ENCODE measurements around the gene CYB5R4.
"Not testable (repeated sequence)": the region's sequence is repeated elsewhere in the genome, so short reads cannot be mapped to it uniquely, and the experiment has no call there.

CYB5R4 gene

DNA sequence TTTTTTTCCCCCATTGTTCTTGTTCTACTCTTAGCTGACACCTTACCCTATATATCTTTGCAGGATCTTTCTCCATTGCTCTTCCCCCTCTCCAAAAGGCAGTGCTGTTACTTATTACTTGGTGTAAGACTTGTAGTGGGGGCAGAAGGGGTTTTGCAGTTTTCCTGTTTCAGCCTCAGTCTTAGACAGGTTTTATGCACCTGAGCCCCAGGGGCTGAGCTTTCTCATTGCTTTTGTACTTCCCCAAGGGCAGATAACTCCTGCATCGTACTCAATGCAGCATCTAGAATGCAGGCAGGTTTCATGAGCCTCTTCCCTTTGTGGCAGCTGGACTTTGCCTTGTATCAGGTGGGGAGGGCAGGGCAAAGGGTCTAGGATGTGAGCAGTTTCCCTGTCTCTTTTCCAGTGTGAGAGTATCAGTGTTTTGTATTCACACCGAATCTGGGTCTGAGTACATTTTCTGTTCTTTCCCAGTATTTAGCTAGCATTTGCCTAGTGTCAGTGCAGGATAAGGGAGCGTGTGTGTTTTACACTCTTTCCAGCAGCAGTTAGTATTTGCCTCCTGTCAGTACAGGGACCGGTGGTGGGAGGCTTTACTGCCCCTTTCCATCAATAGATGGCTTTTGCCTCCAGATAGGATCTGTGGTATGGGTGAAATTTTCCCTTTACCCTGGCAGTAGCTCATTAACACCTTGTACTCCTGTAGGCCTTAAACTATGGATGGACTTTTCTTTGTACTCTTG lies 19.6 kb downstream of the CYB5R4 start:
- Histone ChIP-seq H3K9me3 (ENCODE audit: control insufficient read depth in 5 of 5, low read length in 5 of 5) (no peaks in the 10 kb centered on the region), H3K27me3 (ENCODE audit: control insufficient read depth in 5 of 5, insufficient read depth in 4 of 5, low read length in 5 of 5) (no peaks in the 10 kb centered on the region), H3K27ac (ENCODE audit: low read depth, low read length) (no peak overlapping the region), H3K9ac (ENCODE audit: low read length in 5 of 5) (no peak overlapping the region), H3K4me1 (ENCODE audit: control insufficient read depth in 5 of 5, insufficient read depth in 5 of 5, low read length in 5 of 5) (peaks cover 0 to 4% (median 0%) of the 10 kb centered on the region in 5 donors), H3K36me3 (ENCODE audit: control insufficient read depth in 5 of 5, insufficient read depth in 5 of 5, low read length in 5 of 5) (no peaks in the 10 kb centered on the region), H3K4me3 (ENCODE audit: low read depth in 1 of 5, low read length in 5 of 5) (no peak overlapping the region)

DNA sequence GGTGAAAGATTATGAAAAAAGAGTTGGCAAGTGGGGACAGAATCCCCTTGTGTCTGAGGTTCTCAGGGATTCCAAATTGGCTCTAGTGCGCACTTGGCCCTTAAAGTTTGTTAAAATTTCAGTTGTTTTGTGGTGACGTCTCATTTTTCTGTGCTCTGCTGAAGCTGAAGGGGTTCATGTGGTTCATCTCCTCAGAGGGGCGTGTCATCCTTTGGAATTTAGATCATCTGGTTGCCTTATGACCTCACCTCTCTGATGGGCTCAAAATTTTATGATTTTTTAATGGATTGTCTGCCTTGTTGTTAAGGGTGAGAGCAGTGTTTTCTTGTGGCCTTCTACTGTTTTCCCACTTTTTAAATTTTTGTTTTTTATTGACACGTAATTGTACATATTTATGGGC lies 20.3 kb downstream of the CYB5R4 start:
- H3K27ac ChIP-seq (ENCODE audit: low read depth, low read length): no peak overlapping the region
- no peak overlapping the region for H3K4me3 ChIP-seq (ENCODE audit: low read depth in 1 of 5, low read length in 5 of 5)
- no peaks in the 10 kb centered on the region for H3K27me3 ChIP-seq (ENCODE audit: control insufficient read depth in 5 of 5, insufficient read depth in 4 of 5, low read length in 5 of 5)
- no peak overlapping the region for H3K9ac ChIP-seq (ENCODE audit: low read length in 5 of 5)
- peaks cover 0 to 4% (median 0%) of the 10 kb centered on the region in 5 donors for H3K4me1 ChIP-seq (ENCODE audit: control insufficient read depth in 5 of 5, insufficient read depth in 5 of 5, low read length in 5 of 5)
- no peaks in the 10 kb centered on the region for H3K36me3 ChIP-seq (ENCODE audit: control insufficient read depth in 5 of 5, insufficient read depth in 5 of 5, low read length in 5 of 5)
- H3K9me3 ChIP-seq (ENCODE audit: control insufficient read depth in 5 of 5, low read length in 5 of 5): no peaks in the 10 kb centered on the region

DNA sequence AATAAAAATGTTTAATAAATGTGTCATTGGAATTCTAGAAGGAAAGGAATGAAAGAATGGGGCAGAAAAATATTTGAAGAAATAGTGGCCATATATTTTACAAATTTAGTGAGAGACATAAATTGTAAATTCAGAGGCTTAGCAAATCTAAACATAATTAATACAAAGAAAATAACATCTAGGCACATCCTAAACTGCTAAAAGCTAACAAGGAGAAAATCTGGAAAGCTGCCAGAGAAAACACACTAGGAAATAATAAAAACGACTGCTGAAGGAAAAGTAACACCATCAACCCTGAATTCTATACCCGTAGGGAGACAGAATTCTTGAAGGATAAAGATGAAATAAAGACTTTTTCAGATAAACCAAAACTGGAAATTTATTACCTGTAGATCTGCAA lies 23.8 kb downstream of the CYB5R4 start:
- no peak overlapping the region for H3K9ac ChIP-seq (ENCODE audit: low read length in 5 of 5)
- H3K4me1 ChIP-seq (ENCODE audit: control insufficient read depth in 5 of 5, insufficient read depth in 5 of 5, low read length in 5 of 5): peaks cover 0 to 4% (median 0%) of the 10 kb centered on the region in 5 donors
- H3K9me3 ChIP-seq (ENCODE audit: control insufficient read depth in 5 of 5, low read length in 5 of 5): no peaks in the 10 kb centered on the region
- H3K36me3 ChIP-seq (ENCODE audit: control insufficient read depth in 5 of 5, insufficient read depth in 5 of 5, low read length in 5 of 5): no peaks in the 10 kb centered on the region
- no peaks in the 10 kb centered on the region for H3K27me3 ChIP-seq (ENCODE audit: control insufficient read depth in 5 of 5, insufficient read depth in 4 of 5, low read length in 5 of 5)
- no peak overlapping the region for H3K27ac ChIP-seq (ENCODE audit: low read depth, low read length)
- no peak overlapping the region for H3K4me3 ChIP-seq (ENCODE audit: low read depth in 1 of 5, low read length in 5 of 5)

DNA sequence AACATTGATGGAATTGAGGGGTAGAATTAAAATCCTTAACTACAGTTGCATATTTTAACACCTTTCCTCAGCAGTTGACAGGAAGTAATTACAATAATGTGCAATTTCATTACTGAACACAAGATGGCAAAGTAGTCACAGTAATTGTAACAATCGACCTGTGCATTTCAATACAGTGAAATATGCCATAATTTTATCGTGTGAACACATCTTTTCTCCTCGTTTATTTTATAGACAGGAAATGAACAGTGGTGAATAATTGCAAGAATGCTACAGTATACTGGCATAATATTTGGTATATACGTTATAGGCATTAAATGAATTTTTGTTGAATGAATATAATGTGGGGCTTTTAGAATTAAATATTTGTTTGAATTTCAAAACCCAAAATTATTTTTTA lies 25.0 kb downstream of the CYB5R4 start:
- Histone ChIP-seq H3K9me3 (ENCODE audit: control insufficient read depth in 5 of 5, low read length in 5 of 5) (peaks cover 0 to 4% (median 0%) of the 10 kb centered on the region in 5 donors), H3K36me3 (ENCODE audit: control insufficient read depth in 5 of 5, insufficient read depth in 5 of 5, low read length in 5 of 5) (no peaks in the 10 kb centered on the region), H3K27ac (ENCODE audit: low read depth, low read length) (no peak overlapping the region), H3K9ac (ENCODE audit: low read length in 5 of 5) (peak overlapping the region in 1 of 5 donors; percentile 16), H3K27me3 (ENCODE audit: control insufficient read depth in 5 of 5, insufficient read depth in 4 of 5, low read length in 5 of 5) (no peaks in the 10 kb centered on the region), H3K4me1 (ENCODE audit: control insufficient read depth in 5 of 5, insufficient read depth in 5 of 5, low read length in 5 of 5) (peaks cover 0 to 2% (median 0%) of the 10 kb centered on the region in 5 donors), H3K4me3 (ENCODE audit: low read depth in 1 of 5, low read length in 5 of 5) (no peak overlapping the region)

DNA sequence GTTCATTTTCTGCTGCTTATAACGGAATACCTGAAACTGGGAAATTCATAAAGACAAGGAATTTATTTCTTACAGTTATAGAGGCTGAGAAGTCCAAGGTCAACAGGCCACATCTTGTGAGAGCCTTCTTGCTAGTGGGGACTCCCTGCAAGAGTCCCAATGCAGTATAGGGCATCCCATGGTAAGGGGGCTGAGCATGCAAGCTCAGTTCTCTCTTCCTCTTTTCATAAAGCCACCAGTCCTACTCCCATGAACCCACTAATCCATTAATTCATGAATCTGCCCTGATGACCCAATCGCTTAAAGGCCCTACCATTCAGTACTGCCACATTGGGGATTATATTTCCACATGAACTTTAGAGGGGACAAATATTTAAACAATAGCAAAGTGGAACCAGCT lies 26.5 kb downstream of the CYB5R4 start:
- H3K4me1 ChIP-seq (ENCODE audit: control insufficient read depth in 5 of 5, insufficient read depth in 5 of 5, low read length in 5 of 5): no peaks in the 10 kb centered on the region
- H3K9me3 ChIP-seq (ENCODE audit: control insufficient read depth in 5 of 5, low read length in 5 of 5): peaks cover 0 to 4% (median 0%) of the 10 kb centered on the region in 5 donors
- no peak overlapping the region for H3K9ac ChIP-seq (ENCODE audit: low read length in 5 of 5)
- H3K27me3 ChIP-seq (ENCODE audit: control insufficient read depth in 5 of 5, insufficient read depth in 4 of 5, low read length in 5 of 5): no peaks in the 10 kb centered on the region
- no peaks in the 10 kb centered on the region for H3K36me3 ChIP-seq (ENCODE audit: control insufficient read depth in 5 of 5, insufficient read depth in 5 of 5, low read length in 5 of 5)
- H3K4me3 ChIP-seq (ENCODE audit: low read depth in 1 of 5, low read length in 5 of 5): no peak overlapping the region
- H3K27ac ChIP-seq (ENCODE audit: low read depth, low read length): no peak overlapping the region

DNA sequence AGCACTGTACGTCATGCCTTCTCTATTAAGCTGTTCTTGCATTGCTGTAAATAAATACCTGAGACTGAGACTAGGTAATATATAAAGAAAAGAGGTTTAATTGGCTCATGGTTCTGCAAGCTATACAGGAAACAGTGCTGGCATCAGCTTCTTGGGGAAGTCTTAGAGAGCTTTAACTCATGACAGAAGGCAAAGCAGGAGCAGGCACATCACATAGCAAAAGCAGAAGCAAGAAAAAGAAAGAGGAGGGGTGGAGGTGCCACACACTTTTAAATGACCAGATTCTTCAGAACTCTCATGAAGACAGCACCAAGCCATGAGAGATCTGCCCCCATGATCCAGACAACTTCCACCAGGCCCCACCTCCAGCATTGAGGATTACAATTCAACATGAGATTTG lies 30.1 kb downstream of the CYB5R4 start:
- Histone ChIP-seq H3K27me3 (ENCODE audit: control insufficient read depth in 5 of 5, insufficient read depth in 4 of 5, low read length in 5 of 5) (no peaks in the 10 kb centered on the region), H3K36me3 (ENCODE audit: control insufficient read depth in 5 of 5, insufficient read depth in 5 of 5, low read length in 5 of 5) (peaks cover 0 to 7% (median 0%) of the 10 kb centered on the region in 5 donors), H3K4me1 (ENCODE audit: control insufficient read depth in 5 of 5, insufficient read depth in 5 of 5, low read length in 5 of 5) (no peaks in the 10 kb centered on the region), H3K9me3 (ENCODE audit: control insufficient read depth in 5 of 5, low read length in 5 of 5) (peaks cover 0 to 4% (median 0%) of the 10 kb centered on the region in 5 donors), H3K27ac (ENCODE audit: low read depth, low read length) (no peak overlapping the region), H3K9ac (ENCODE audit: low read length in 5 of 5) (no peak overlapping the region), H3K4me3 (ENCODE audit: low read depth in 1 of 5, low read length in 5 of 5) (no peak overlapping the region)

DNA sequence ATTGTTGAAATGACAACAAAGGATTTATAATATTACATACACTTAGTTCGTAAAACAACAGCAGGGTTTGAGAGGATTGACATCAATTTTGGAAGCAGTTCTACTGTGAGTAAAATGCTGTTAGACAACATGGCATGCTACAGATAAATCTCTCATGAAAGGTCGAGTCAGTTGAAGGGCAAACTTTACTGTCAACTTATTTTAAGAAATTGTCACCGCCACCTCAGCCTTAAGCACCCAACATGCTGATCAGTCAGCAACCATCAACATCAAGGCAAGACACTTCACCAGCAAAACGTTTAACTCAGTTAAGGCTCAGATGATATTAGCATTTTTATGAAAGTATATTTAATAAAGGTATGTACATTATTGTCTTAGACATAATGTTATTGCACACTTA lies 31.0 kb downstream of the CYB5R4 start:
- no peaks in the 10 kb centered on the region for H3K27me3 ChIP-seq (ENCODE audit: control insufficient read depth in 5 of 5, insufficient read depth in 4 of 5, low read length in 5 of 5)
- H3K9me3 ChIP-seq (ENCODE audit: control insufficient read depth in 5 of 5, low read length in 5 of 5): peaks cover 0 to 4% (median 0%) of the 10 kb centered on the region in 5 donors
- peaks cover 0 to 7% (median 0%) of the 10 kb centered on the region in 5 donors for H3K36me3 ChIP-seq (ENCODE audit: control insufficient read depth in 5 of 5, insufficient read depth in 5 of 5, low read length in 5 of 5)
- no peaks in the 10 kb centered on the region for H3K4me1 ChIP-seq (ENCODE audit: control insufficient read depth in 5 of 5, insufficient read depth in 5 of 5, low read length in 5 of 5)
- no peak overlapping the region for H3K27ac ChIP-seq (ENCODE audit: low read depth, low read length)
- H3K9ac ChIP-seq (ENCODE audit: low read length in 5 of 5): no peak overlapping the region
- no peak overlapping the region for H3K4me3 ChIP-seq (ENCODE audit: low read depth in 1 of 5, low read length in 5 of 5)

DNA sequence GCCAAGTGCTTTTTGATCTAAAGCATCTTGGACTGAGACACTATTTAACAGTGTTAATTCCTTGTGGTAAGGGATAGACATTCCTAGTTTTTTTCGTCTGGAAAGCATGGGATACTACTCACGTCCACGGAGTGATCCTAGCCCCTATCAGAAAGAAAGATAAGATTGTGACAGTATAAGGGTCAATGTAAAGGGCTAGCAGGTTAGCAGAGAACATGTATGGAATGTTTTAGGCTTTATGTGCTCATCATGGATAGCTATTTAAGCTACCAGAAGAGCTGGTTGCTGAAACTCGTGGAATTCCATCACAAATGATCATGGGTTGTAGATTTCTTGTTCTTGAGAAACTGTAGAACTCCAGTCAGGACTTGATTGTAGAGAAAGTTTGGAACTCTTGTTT lies 32.1 kb downstream of the CYB5R4 start:
- no peak overlapping the region for H3K4me3 ChIP-seq (ENCODE audit: low read depth in 1 of 5, low read length in 5 of 5)
- no peaks in the 10 kb centered on the region for H3K4me1 ChIP-seq (ENCODE audit: control insufficient read depth in 5 of 5, insufficient read depth in 5 of 5, low read length in 5 of 5)
- peaks cover 0 to 4% (median 0%) of the 10 kb centered on the region in 5 donors for H3K9me3 ChIP-seq (ENCODE audit: control insufficient read depth in 5 of 5, low read length in 5 of 5)
- peaks cover 0 to 9% (median 0%) of the 10 kb centered on the region in 5 donors for H3K36me3 ChIP-seq (ENCODE audit: control insufficient read depth in 5 of 5, insufficient read depth in 5 of 5, low read length in 5 of 5)
- H3K9ac ChIP-seq (ENCODE audit: low read length in 5 of 5): no peak overlapping the region
- H3K27me3 ChIP-seq (ENCODE audit: control insufficient read depth in 5 of 5, insufficient read depth in 4 of 5, low read length in 5 of 5): no peaks in the 10 kb centered on the region
- H3K27ac ChIP-seq (ENCODE audit: low read depth, low read length): no peak overlapping the region

DNA sequence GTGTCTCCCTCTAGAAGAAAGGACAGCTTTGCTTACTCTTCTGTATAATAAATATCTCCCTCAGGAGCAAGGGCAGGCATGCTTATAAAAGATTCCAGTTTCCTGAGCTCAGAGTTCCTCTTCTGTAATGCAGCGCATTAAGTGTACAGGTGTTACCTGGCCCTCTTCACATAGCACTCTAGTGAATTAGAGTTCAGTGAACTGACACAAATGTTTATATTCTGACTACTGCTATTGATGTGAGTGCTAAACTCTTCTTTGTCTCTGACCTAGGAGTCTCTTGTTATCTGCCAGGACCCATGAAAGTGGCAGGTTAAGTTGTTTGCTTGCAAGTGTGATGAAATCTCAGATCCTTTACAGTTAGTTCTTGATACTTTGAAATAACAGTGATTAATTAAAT lies 33.5 kb downstream of the CYB5R4 start:
- H3K27ac ChIP-seq (ENCODE audit: low read depth, low read length): no peak overlapping the region
- no peak overlapping the region for H3K9ac ChIP-seq (ENCODE audit: low read length in 5 of 5)
- H3K9me3 ChIP-seq (ENCODE audit: control insufficient read depth in 5 of 5, low read length in 5 of 5): peaks cover 0 to 4% (median 0%) of the 10 kb centered on the region in 5 donors
- H3K4me1 ChIP-seq (ENCODE audit: control insufficient read depth in 5 of 5, insufficient read depth in 5 of 5, low read length in 5 of 5): no peaks in the 10 kb centered on the region
- H3K27me3 ChIP-seq (ENCODE audit: control insufficient read depth in 5 of 5, insufficient read depth in 4 of 5, low read length in 5 of 5): no peaks in the 10 kb centered on the region
- peaks cover 0 to 9% (median 0%) of the 10 kb centered on the region in 5 donors for H3K36me3 ChIP-seq (ENCODE audit: control insufficient read depth in 5 of 5, insufficient read depth in 5 of 5, low read length in 5 of 5)
- no peak overlapping the region for H3K4me3 ChIP-seq (ENCODE audit: low read depth in 1 of 5, low read length in 5 of 5)

DNA sequence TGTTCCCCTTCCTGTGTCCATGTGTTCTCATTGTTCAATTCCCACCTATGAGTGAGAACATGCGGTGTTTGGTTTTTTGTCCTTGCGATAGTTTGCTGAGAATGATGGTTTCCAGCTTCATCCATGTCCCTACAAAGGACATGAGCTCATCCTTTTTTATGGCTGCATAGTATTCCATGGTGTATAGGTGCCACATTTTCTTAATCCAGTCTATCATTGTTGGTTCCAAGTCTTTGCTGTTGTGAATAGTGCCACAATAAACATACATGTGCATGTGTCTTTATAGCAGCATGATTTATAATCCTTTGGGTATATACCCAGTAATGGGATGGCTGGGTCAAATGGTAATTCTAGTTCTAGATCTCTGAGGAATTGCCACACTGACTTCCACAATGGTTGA lies 37.6 kb downstream of the CYB5R4 start:
- H3K27me3 ChIP-seq (ENCODE audit: control insufficient read depth in 5 of 5, insufficient read depth in 4 of 5, low read length in 5 of 5); H3K4me3 ChIP-seq (ENCODE audit: low read depth in 1 of 5, low read length in 5 of 5); H3K9ac ChIP-seq (ENCODE audit: low read length in 5 of 5); H3K36me3 ChIP-seq (ENCODE audit: control insufficient read depth in 5 of 5, insufficient read depth in 5 of 5, low read length in 5 of 5); H3K27ac ChIP-seq (ENCODE audit: low read depth, low read length); H3K4me1 ChIP-seq (ENCODE audit: control insufficient read depth in 5 of 5, insufficient read depth in 5 of 5, low read length in 5 of 5); H3K9me3 ChIP-seq (ENCODE audit: control insufficient read depth in 5 of 5, low read length in 5 of 5): not testable (repeated sequence)
